ENCODE data around the gene DAGLA. TPM values are rescaled to one million over a fixed set of nuclear protein-coding genes. Genes with fewer than 3 reads are reported as not detected.

The DAGLA gene
- total and polyA plus RNA-seq, 2 of the 13 experiments (the other 11 are each of a cell fraction or from before 2014, with no cell fraction given), result 2.6 to 3.9 TPM

DNA sequence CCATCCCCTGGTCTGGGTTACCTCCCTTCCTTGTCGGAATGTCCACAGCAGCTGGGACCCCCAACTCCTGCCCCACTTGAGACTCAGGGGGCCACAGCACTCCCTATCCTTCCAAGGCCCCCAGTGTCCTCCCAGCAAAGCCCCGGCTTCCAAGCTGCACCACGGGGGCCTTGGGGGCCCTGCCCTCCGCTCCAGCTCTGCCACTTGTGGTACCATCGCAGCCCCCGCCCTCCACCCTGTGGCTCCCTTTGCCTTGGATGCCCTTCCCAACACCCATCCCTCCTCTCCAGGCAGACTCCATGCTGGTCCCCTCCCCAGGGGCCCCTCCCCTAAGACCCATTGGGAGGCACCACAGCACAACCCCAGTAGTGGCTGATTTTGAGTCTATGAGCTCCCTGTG is 94.9 kb downstream of the DAGLA start:
- Histone ChIP-seq H3K9ac (ENCODE audit: insufficient read depth, low read depth, low read length) (no peak overlapping the region), H3K27me3 (ENCODE audit: control insufficient read depth in 1 of 2, insufficient read depth in 2 of 2, low read length in 2 of 2) (no peaks in the 10 kb centered on the region; a peak in 1 of 5 replicates), H3K27ac (ENCODE audit: extremely low read length, insufficient read depth, low read length) (no peak overlapping the region), H3K4me1 (ENCODE audit: insufficient read depth, low read length) (peaks cover 28% of the 10 kb centered on the region), H3K79me2 (ENCODE audit: insufficient read depth, low read length) (no peaks in the 10 kb centered on the region), H3K9me3 (ENCODE audit: low read length) (no peaks in the 10 kb centered on the region), H3K4me2 (ENCODE audit: low read depth, low read length) (no peak overlapping the region), H2AFZ (ENCODE audit: low read length) (no peak overlapping the region), H4K20me1 (ENCODE audit: insufficient read depth, low read length) (no peaks in the 10 kb centered on the region), H3K36me3 (replicated peaks in 1 of 2; ENCODE audit: control insufficient read depth in 1 of 2, insufficient read depth in 2 of 2, low read length in 2 of 2) (peaks cover 18 to 34% of the 10 kb centered on the region in 2 experiments; a peak in 4 of 5 replicates), H3K4me3 (replicated peaks in 1 of 3; ENCODE audit: insufficient read depth in 1 of 3, low read depth in 2 of 3, low read length in 3 of 3) (no peak overlapping the region)
- in situ Hi-C loops (cut with HindIII; ENCODE audit: extremely low pct_ligation_motif_present, low pct_unique_long_range_greater_than_20kb), result no loop called here
- TF ChIP-seq KLF9 (CRISPR knock-in tag; IDR thresholded peaks at IDR 0.05; ENCODE audit: low read depth), result no peak
- no peak for TF ChIP-seq ARHGAP35 (CRISPR knock-in tag; IDR thresholded peaks at IDR 0.05; ENCODE audit: borderline replicate concordance)
- no peak for TF ChIP-seq ZSCAN31 (CRISPR knock-in tag; IDR thresholded peaks at IDR 0.05; ENCODE audit: low read depth)
- TF ChIP-seq TGIF2 (CRISPR knock-in tag; IDR thresholded peaks at IDR 0.05), result no peak
- TF ChIP-seq, protein P1, sequence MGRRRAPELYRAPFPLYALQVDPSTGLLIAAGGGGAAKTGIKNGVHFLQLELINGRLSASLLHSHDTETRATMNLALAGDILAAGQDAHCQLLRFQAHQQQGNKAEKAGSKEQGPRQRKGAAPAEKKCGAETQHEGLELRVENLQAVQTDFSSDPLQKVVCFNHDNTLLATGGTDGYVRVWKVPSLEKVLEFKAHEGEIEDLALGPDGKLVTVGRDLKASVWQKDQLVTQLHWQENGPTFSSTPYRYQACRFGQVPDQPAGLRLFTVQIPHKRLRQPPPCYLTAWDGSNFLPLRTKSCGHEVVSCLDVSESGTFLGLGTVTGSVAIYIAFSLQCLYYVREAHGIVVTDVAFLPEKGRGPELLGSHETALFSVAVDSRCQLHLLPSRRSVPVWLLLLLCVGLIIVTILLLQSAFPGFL (CRISPR knock-in tag; IDR thresholded peaks at IDR 0.05), result no peak
- no peak for TF ChIP-seq ADNP (CRISPR knock-in tag; IDR thresholded peaks at IDR 0.05)
- no peak for TF ChIP-seq RAD21 (CRISPR knock-in tag; IDR thresholded peaks at IDR 0.05)
- no peak for TF ChIP-seq NFYC (CRISPR knock-in tag; IDR thresholded peaks at IDR 0.05)
- TF ChIP-seq, protein P2, sequence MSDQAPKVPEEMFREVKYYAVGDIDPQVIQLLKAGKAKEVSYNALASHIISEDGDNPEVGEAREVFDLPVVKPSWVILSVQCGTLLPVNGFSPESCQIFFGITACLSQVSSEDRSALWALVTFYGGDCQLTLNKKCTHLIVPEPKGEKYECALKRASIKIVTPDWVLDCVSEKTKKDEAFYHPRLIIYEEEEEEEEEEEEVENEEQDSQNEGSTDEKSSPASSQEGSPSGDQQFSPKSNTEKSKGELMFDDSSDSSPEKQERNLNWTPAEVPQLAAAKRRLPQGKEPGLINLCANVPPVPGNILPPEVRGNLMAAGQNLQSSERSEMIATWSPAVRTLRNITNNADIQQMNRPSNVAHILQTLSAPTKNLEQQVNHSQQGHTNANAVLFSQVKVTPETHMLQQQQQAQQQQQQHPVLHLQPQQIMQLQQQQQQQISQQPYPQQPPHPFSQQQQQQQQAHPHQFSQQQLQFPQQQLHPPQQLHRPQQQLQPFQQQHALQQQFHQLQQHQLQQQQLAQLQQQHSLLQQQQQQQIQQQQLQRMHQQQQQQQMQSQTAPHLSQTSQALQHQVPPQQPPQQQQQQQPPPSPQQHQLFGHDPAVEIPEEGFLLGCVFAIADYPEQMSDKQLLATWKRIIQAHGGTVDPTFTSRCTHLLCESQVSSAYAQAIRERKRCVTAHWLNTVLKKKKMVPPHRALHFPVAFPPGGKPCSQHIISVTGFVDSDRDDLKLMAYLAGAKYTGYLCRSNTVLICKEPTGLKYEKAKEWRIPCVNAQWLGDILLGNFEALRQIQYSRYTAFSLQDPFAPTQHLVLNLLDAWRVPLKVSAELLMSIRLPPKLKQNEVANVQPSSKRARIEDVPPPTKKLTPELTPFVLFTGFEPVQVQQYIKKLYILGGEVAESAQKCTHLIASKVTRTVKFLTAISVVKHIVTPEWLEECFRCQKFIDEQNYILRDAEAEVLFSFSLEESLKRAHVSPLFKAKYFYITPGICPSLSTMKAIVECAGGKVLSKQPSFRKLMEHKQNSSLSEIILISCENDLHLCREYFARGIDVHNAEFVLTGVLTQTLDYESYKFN (CRISPR knock-in tag; conservative IDR thresholded peaks at IDR 0.05), result no peak
- no peak for TF ChIP-seq ZFX (CRISPR knock-in tag; IDR thresholded peaks at IDR 0.05; ENCODE audit: low read depth)
- TF ChIP-seq ZNF460 (CRISPR knock-in tag; IDR thresholded peaks at IDR 0.05; ENCODE audit: borderline replicate concordance), result no peak
- no peak for TF ChIP-seq ZNF205 (CRISPR knock-in tag; IDR thresholded peaks at IDR 0.05)
- 96% methylated on average over 6 of the region's 6 CpGs for WGBS (ENCODE audit: low lambda C conversion rate)
- FAIRE-seq (no peak), DNase-seq (ENCODE audit: low spot score) (no peak), ATAC-seq (no peak)
- CTCF ChIA-PET (ENCODE audit: low intra/inter-chr PET ratio, low total read pairs), result interaction anchor here (1.1 kb wide), 1 partner anchor 26 kb away, joined by 5 read pairs; no protein-coding TSS in a partner anchor
- BruUV-seq (replicated peaks), result no TSS peak
- POLR2A ChIA-PET, result interaction anchor here (0.7 to 1.0 kb wide), 2 partner anchors 17 to 26 kb away, joined by 3 to 4 read pairs; no protein-coding TSS in a partner anchor
- intact Hi-C loops (cut with micrococcal nuclease; ENCODE audit: unreplicated experiment), result no loop called here
